IMR-90 (cell line): Measurements from ENCODE around the gene CXXC1. TPM values are rescaled to one million over a fixed set of nuclear protein-coding genes. Genes with fewer than 3 reads are reported as not detected.
A peak's percentile ranks its signal among the peaks of the same experiment; 100 is the strongest.

Source experiments
- ATAC-seq: fragments of 200-7000 bp; cut with Tn5 transposase; 2 replicates; pipeline ENCODE4 v1.9.1; 2020; ENCODE audit warnings: low read depth, mild to moderate bottlenecking, moderate library complexity
- BruUV-seq: library from RNA; stranded (reverse); fragments of 400-500 nt; replicated peaks from 2 replicates; lab custom pipeline; 2021; lab: Mats Ljungman, UMichigan
- CTCF ChIA-PET: fragments of 300-600 bp; formaldehyde crosslinking; extraction: SDS; loops from one replicate; lab custom pipeline; 2021; ENCODE audit warnings: antibody characterized with exemption; lab: Yijun Ruan, JAX
- POLR2A ChIA-PET: fragments of 300-600 bp; sonication (Branson Sonifier 250); formaldehyde crosslinking; loops from one replicate; lab custom pipeline; 2022; ENCODE audit warnings: antibody characterized with exemption; ENCODE audit not compliant: unreplicated experiment; lab: Charles Lee
- DNase-seq: peaks from one replicate; pipeline ENCODE4 v3.0.0; 2013
- H2AFZ ChIP-seq: replicated peaks from 2 replicates; pipeline ENCODE3; 2013; ENCODE audit warnings: low read length, mild to moderate bottlenecking; ENCODE audit not compliant: poor library complexity
- H2AK5ac ChIP-seq: 2 replicates; pipeline ENCODE4 v1.6.1; 2013; ENCODE audit warnings: low read depth, low read length, inconsistent platforms
- H2AK9ac ChIP-seq: replicated peaks from 2 replicates; pipeline ENCODE3; 2013; ENCODE audit warnings: mild to moderate bottlenecking, low read depth, low read length, moderate library complexity; ENCODE audit not compliant: poor library complexity
- H2BK120ac ChIP-seq: 2 replicates; pipeline ENCODE4 v1.6.1; 2013; ENCODE audit warnings: low read depth, low read length, inconsistent platforms
- H2BK15ac ChIP-seq: 3 replicates; pipeline ENCODE4 v1.6.1; 2013; ENCODE audit warnings: low read depth, low read length, inconsistent platforms
- H2BK20ac ChIP-seq: 2 replicates; pipeline ENCODE4 v1.6.1; 2013; ENCODE audit warnings: low read depth, mild to moderate bottlenecking, inconsistent platforms, low read length, moderate library complexity
- H2BK5ac ChIP-seq: 2 replicates; pipeline ENCODE4 v1.6.1; 2013; ENCODE audit warnings: mild to moderate bottlenecking, low read depth, low read length, inconsistent platforms; ENCODE audit not compliant: poor library complexity, severe bottlenecking
- H3K14ac ChIP-seq: replicated peaks from 2 replicates; pipeline ENCODE4 v1.6.1; 2013; ENCODE audit warnings: low read depth, low read length, inconsistent platforms
- H3K18ac ChIP-seq: 2 replicates; pipeline ENCODE4 v1.6.1; 2013; ENCODE audit warnings: low read depth, low read length, control low read depth
- H3K23ac ChIP-seq: 2 replicates; pipeline ENCODE4 v1.6.1; 2013; ENCODE audit warnings: low read depth, low read length, inconsistent platforms
- H3K27ac ChIP-seq: 2 replicates; pipeline ENCODE4 v1.5.1; 2013; ENCODE audit warnings: mild to moderate bottlenecking, control low read depth, low read length; ENCODE audit not compliant: insufficient read depth
- H3K27me3 ChIP-seq: 2 replicates; pipeline ENCODE4 v1.6.1; 2013; ENCODE audit warnings: low read length; ENCODE audit not compliant: control insufficient read depth, insufficient read depth
- H3K36me3 ChIP-seq: 2 replicates; pipeline ENCODE4 v1.6.1; 2013; ENCODE audit warnings: low read length, mixed read lengths; ENCODE audit not compliant: control insufficient read depth, insufficient read depth
- H3K4ac ChIP-seq: 2 replicates; pipeline ENCODE4 v1.6.1; 2013; ENCODE audit warnings: low read depth, low read length, inconsistent platforms
- H3K4me1 ChIP-seq: 2 replicates; pipeline ENCODE4 v1.6.1; 2013; ENCODE audit warnings: low read length, mixed read lengths; ENCODE audit not compliant: control insufficient read depth, insufficient read depth
- H3K4me2 ChIP-seq: 2 replicates; pipeline ENCODE4 v1.6.1; 2013; ENCODE audit warnings: low read depth, mild to moderate bottlenecking, control low read depth, low read length, moderate library complexity
- H3K4me3 ChIP-seq: 2 replicates; pipeline ENCODE4 v1.5.1; 2013; ENCODE audit warnings: low read depth, mild to moderate bottlenecking, control low read depth, low read length, moderate library complexity; ENCODE audit not compliant: insufficient read depth
- H3K56ac ChIP-seq: 2 replicates; pipeline ENCODE4 v1.6.1; 2013; ENCODE audit warnings: low read length, inconsistent platforms; ENCODE audit not compliant: insufficient read depth; ENCODE audit errors: extremely low read depth
- H3K79me1 ChIP-seq, 2 experiments: 2 replicates each; pipeline ENCODE4 v1.6.1; 2013; ENCODE audit warnings: low read length in 2 of 2, inconsistent platforms in 1 of 2, low read depth in 1 of 2
- H3K9ac ChIP-seq: 2 replicates; pipeline ENCODE4 v1.6.1; 2013; ENCODE audit warnings: low read depth, low read length, control low read depth
- H3K9me1 ChIP-seq: 2 replicates; pipeline ENCODE4 v1.6.1; 2013; ENCODE audit warnings: low read length, inconsistent platforms; ENCODE audit not compliant: insufficient read depth
- H3K9me3 ChIP-seq: 2 replicates; pipeline ENCODE4 v1.6.1; 2013; ENCODE audit warnings: low read length; ENCODE audit not compliant: control insufficient read depth, insufficient read depth
- H4K20me1 ChIP-seq: 2 replicates; pipeline ENCODE4 v1.6.1; 2013; ENCODE audit warnings: low read length, inconsistent platforms; ENCODE audit not compliant: insufficient read depth
- H4K5ac ChIP-seq: 2 replicates; pipeline ENCODE4 v1.6.1; 2013; ENCODE audit warnings: mild to moderate bottlenecking, low read depth, low read length, control low read depth
- H4K8ac ChIP-seq, 2 experiments: 2 replicates each; pipeline ENCODE4 v1.6.1; 2013; ENCODE audit warnings: low read depth in 2 of 2, low read length in 2 of 2, control low read depth in 1 of 2, inconsistent platforms in 1 of 2
- H4K91ac ChIP-seq: 2 replicates; pipeline ENCODE4 v1.6.1; 2013; ENCODE audit warnings: low read depth, low read length, inconsistent platforms; ENCODE audit not compliant: insufficient read depth
- CEBPB ChIP-seq: IDR thresholded peaks from 2 replicates; pipeline ENCODE4 v1.6.1; 2012; ENCODE audit warnings: low read depth, low read length, improper control_type of control experiment
- MAFK ChIP-seq: IDR thresholded peaks from 2 replicates; pipeline ENCODE4 v1.6.1; 2012; ENCODE audit warnings: low read depth, low read length, improper control_type of control experiment
- WGBS, 2 experiments: methylation state at CpG; one replicate each; pipeline versions ENCODE4 v1.1.5 to v1.1.7; 2013; ENCODE audit warnings: missing lambda C conversion rate in 2 of 2; ENCODE audit not compliant: insufficient read length in 1 of 2; ENCODE audit errors: extremely low coverage in 2 of 2; 5-methylcytosine and 5-hydroxymethylcytosine counted together
- dilution Hi-C: fragments of 300-500 bp; cut with HindIII; formaldehyde crosslinking; loops from one replicate; pipeline ENCODE4 v1.14.3; 2018; ENCODE audit warnings: low sequenced_read_pairs; ENCODE audit not compliant: unreplicated experiment
- in situ Hi-C: fragments of 300-500 bp; cut with MboI; formaldehyde crosslinking; loops from 3 replicates; pipeline ENCODE4 v1.14.3; 2019; ENCODE audit warnings: low sequenced_read_pairs, inconsistent platforms, mixed read lengths
- intact Hi-C: fragments of 100-400 bp; cut with micrococcal nuclease; formaldehyde crosslinking; loops from 2 replicates; pipeline ENCODE4 v1.10.0; 2022
- polyA plus RNA-seq, 3 experiments: library from polyadenylated mRNA; depleted of rRNA; stranded (reverse); fragments of >200 nt; gene quantifications; 2 replicates each; pipeline ENCODE4 v1.2.3, GENCODE V29; 2012; ENCODE audit warnings: low replicate concordance in 1 of 3
- total RNA-seq: library from RNA; depleted of rRNA; stranded (reverse); fragments of >200 nt; gene quantifications from 2 replicates; pipeline ENCODE4 v1.2.3, GENCODE V29; 2012

The CXXC1 gene
- total and polyA plus RNA-seq, 2 of the 4 experiments (the other 2 are of a cell fraction), result 24.0 to 66.2 TPM

DNA sequence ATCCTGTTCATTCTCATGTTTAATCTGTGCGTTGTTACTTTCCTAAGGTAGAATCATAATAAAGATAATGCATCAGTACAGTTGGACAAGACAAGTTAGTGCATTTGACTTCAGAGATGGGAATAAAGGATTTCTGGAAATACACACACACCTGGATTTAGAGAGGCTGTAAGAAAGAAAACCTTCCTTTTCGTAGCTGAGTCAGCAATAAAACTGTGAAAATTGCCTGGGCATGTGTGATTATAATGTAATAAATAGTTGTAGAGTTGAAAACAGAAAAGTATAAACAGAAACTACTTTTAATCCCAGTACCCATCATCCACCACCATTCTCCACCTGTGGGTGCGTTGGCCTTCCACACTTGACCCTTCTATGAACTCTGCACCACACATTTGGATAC lies 36.6 kb downstream of the CXXC1 start:
- TF ChIP-seq MAFK (peak; percentile 93), CEBPB (no peak)
- in situ Hi-C loops, result no loop called here

More for the DNA sequence above, 36.6 kb downstream of the CXXC1 start:
- Histone ChIP-seq H3K23ac (no peak overlapping the region), H3K4me2 (no peak overlapping the region), H2AFZ (no peak overlapping the region), H3K79me1 (no peaks in the 10 kb centered on the region), H2BK20ac (no peak overlapping the region), H3K4me1 (no peaks in the 10 kb centered on the region), H3K9me1 (no peaks in the 10 kb centered on the region), H3K36me3 (no peaks in the 10 kb centered on the region), H3K14ac (no peak overlapping the region), H2BK5ac (no peak overlapping the region), H3K27ac (no peak overlapping the region), H3K9ac (no peak overlapping the region), H4K20me1 (no peaks in the 10 kb centered on the region), H2BK120ac (no peak overlapping the region), H3K56ac (no peak overlapping the region), H4K5ac (no peak overlapping the region), H3K18ac (no peak overlapping the region), H2AK9ac (no peak overlapping the region), H3K4ac (no peak overlapping the region), H4K8ac (no peak overlapping the region), H3K9me3 (no peaks in the 10 kb centered on the region), H3K4me3 (no peak overlapping the region), H2AK5ac (no peak overlapping the region), H4K91ac (no peak overlapping the region), H2BK15ac (no peak overlapping the region), H3K27me3 (no peaks in the 10 kb centered on the region; the same call in 1 of the 2 replicates)
- DNase-seq, result no peak
- intact Hi-C loops (no loop called here), dilution Hi-C loops (no loop called here)
- CTCF ChIA-PET, result no interaction called here
- BruUV-seq, result no TSS peak
- no CpG with 5 or more reads among the region's 3 CpGs for whole genome bisulfite sequencing, 2 experiments
- no peak for ATAC-seq
- POLR2A ChIA-PET, result no interaction called here
